Nephron (organoid): ENCODE results near the gene BEX1.

ENCODE experiments used
- H3K27ac Mint-ChIP-seq, 3 experiments: 2 replicates each; pipeline ENCODE4 v1.8.0; 2020; ENCODE audit warnings: mixed read lengths in 3 of 3, mild to moderate bottlenecking in 2 of 3, moderate library complexity in 1 of 3
- H3K27me3 Mint-ChIP-seq: 2 replicates; pipeline ENCODE4 v1.8.0; 2021; ENCODE audit warnings: low read depth, mild to moderate bottlenecking, moderate library complexity, mixed read lengths
- H3K36me3 Mint-ChIP-seq: 2 replicates; pipeline ENCODE4 v1.8.0; 2020; ENCODE audit warnings: low read depth, mixed read lengths
- H3K4me1 Mint-ChIP-seq: 2 replicates; pipeline ENCODE4 v1.8.0; 2020; ENCODE audit warnings: mixed read lengths
- H3K4me3 Mint-ChIP-seq, 3 experiments: 2 replicates each; pipeline ENCODE4 v1.8.0; 2020; ENCODE audit warnings: mild to moderate bottlenecking in 3 of 3, mixed read lengths in 3 of 3, moderate library complexity in 2 of 3
- H3K9me3 Mint-ChIP-seq: 2 replicates; pipeline ENCODE4 v1.8.0; 2020; ENCODE audit warnings: mixed read lengths
- CTCF ChIP-seq, 3 experiments: fragments of 200-600 bp; sonication (generic); IDR thresholded peaks; one replicate each; pipeline ENCODE4 v1.5.0; 2021; ENCODE audit warnings: antibody characterized with exemption in 3 of 3; ENCODE audit not compliant: unreplicated experiment in 3 of 3

The BEX1 gene

DNA sequence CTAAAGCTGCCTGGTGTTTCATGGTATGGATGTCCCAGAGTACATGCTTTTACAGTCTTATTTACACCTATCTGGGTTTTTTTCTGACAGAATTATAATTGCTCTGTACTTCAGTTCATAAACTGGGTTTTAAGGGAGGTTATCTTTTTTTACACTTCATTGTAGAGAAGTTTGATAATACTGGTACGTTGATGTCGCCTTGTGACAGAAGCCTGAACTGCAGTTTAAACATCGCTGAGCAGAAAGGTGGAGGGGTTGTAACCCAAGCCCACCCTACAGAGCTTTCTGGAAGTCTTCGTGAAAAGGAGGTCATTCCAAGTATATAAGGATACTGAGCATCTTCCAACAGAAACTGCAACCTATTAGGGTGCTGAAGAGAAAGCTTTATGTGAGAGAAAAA is 46.4 kb downstream of the BEX1 start:
- TF ChIP-seq CTCF (IDR thresholded peaks at IDR 0.05; ENCODE audit: unreplicated experiment in 3 of 3): no peak
- Mint-ChIP-seq H3K27me3 (no peaks in the 10 kb centered on the region), H3K4me1 (no peaks in the 10 kb centered on the region), H3K9me3 (peaks cover 4% of the 10 kb centered on the region), H3K36me3 (no peaks in the 10 kb centered on the region), H3K27ac (no peak overlapping the region), H3K4me3 (no peak overlapping the region)

DNA sequence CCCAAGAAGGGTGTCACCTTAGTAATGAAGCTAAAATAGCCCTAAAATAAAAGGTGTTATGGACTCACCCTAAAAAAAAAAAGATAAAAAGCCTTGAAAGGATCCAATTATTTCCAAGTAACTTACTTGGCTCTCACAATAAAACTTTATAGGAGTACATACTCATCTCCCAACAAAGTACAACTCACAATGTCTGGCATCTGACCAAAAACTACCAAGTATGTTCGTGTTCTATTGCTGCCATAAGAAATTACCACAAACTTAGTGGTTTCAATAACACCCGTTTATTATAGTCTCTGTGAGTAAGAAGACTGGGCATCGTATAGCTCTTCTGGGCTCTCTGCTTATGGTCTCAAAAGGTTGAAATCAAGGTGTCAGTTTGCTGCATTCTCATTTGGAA is 51.0 kb downstream of the BEX1 start:
- H3K4me3 Mint-ChIP-seq: no peak overlapping the region
- H3K9me3 Mint-ChIP-seq: peaks cover 6% of the 10 kb centered on the region
- TF ChIP-seq CTCF (IDR thresholded peaks at IDR 0.05; ENCODE audit: unreplicated experiment in 3 of 3): no peak
- H3K36me3 Mint-ChIP-seq: no peaks in the 10 kb centered on the region
- no peak overlapping the region for H3K27ac Mint-ChIP-seq
- H3K4me1 Mint-ChIP-seq: no peaks in the 10 kb centered on the region
- H3K27me3 Mint-ChIP-seq: no peaks in the 10 kb centered on the region
